T-helper 9 cell (primary cell): ENCODE measurements around the gene PWP1.
"Not testable (repeated sequence)": the region's sequence is repeated elsewhere in the genome, so short reads cannot be mapped to it uniquely, and the experiment has no call there.

ENCODE experiments used
- DNase-seq: peaks from one replicate; pipeline ENCODE4 v3.0.0-alpha.2; 2020

The PWP1 gene

GRCh38 chr12:107668320-107669098 lies 17.1 kb upstream of the PWP1 start:
- no peak for DNase-seq

DNA sequence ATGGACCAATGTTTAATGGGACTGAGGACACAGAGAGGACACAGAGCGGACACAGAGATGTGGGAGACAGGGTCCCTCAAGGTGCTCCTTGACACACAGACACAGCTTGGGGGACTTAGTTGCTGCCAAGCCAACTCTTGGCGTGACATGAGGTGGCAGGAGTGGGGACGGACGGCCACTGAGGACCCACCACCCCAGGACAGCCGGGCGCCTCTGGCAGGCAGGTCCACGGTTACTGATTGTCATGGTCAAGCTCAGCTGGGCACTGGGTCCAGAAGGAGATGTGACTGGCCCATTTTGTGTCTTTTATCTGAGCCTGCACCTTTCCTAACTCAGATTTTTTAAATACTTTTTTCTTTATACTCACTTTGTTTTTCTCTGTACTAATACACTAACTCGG lies 15.7 kb upstream of the PWP1 start:
- no peak for DNase-seq

- DNase-seq, result no peak
Observed at GRCh38 chr12:107670999-107671643, 14.5 kb upstream of the PWP1 start.

DNA sequence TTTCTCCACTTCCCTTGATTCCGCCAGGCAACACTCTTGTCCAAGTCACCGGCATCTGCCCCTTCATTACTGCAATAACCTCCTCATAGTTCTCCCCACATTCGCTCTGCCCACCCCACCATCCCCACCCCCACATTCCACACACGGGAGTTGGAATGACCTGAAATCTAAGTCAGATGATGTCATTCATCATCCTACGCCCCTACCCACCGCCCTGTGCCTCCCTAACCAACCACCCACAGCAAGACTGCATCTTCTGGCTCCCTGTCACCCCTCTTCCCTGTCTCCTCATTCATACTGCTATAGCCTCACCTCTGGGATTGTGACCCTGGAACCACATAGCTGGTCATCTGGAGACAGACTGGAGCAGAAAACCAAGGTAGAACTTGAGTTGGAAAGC lies 7.9 kb upstream of the PWP1 start:
- DNase-seq, result no peak

GRCh38 chr12:107679336-107679735 lies 6.3 kb upstream of the PWP1 start:
- DNase-seq, result no peak

- DNase-seq, result no peak
Observed at GRCh38 chr12:107681455-107681835, 4.2 kb upstream of the PWP1 start.

DNA sequence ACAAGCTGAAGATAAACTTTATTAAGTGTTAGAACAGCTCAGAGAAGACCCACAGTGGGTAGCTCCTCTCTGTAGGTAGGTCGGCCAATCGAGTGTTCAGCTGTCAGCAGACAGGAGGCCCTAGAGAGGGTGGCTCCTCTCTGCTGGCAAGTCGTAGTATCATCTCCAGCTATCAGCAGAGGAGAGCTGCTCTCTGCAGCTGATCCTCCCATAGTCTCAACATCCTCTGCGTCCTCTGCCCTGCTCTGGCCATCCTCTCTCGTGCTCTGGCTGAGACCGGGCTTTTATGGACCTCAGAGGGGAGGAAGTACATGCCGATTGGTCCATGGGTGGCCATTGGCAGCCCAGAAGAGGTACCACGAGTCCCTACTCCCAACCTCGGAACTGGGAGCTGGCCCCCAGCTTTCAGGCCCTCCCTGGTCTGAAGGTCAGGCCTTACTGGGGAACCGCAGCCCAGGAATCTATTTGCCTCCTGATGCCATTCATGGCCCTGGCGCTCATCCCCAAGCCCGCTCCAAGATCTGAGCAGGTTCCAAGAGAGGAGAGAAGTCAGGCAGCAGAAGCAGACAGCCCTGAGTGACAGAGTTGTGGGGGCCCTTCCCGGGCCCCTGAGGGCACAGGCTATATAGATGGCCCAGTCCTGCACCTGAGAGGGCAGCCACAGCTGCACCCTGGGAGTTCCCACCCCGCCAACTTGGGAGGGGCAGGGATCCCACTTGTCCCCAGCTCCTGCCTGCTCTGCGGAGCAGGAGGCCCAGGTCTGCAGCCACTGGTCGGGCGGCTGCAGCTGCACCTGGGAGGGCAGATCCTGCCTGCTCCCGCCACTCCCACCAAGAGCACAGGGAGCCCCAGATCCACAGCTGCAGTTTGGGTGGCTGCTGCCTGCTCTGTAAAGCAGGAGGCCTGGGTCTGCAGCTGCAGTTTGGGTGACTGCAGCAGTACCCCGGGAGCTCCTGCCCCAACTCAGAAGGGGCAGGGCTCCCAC lies 3.5 kb upstream of the PWP1 start:
- DNase-seq, result no peak

DNA sequence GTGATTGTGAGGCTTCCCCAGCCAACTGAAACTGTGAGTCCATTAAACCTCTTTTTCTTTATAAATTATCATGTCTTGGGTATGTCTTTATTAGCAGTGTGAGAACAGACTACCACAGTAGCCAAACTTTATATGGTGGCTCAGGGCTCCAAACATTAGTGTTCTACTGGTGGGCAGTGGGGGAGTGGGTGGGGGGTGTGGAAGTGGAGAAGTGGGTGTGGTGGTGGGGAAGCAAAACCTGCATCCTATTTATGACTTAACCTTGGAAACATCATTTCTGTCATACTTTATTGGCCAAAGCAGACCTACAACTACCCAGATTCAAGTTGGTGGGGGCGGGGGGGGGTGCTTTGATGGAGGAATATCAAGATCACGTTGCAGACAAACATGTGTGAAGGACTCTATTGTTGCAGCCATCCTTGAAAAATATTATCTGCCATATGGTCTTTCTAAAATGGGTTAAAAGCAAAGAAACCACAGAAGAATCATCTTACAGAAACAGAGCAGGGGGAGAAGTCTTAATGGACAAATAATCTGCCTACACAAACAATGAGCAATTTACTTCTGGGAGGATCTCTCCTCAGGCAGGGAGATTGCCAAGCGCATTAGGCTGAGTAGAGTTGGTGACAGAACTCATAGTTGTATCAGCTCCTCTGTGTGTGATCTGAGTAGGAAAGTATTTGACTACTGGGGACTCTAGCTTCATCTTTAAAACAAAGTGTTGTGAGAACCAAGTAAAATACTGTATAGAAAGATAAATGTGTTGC lies 1.4 kb upstream of the PWP1 start:
- DNase-seq, result no peak

DNA sequence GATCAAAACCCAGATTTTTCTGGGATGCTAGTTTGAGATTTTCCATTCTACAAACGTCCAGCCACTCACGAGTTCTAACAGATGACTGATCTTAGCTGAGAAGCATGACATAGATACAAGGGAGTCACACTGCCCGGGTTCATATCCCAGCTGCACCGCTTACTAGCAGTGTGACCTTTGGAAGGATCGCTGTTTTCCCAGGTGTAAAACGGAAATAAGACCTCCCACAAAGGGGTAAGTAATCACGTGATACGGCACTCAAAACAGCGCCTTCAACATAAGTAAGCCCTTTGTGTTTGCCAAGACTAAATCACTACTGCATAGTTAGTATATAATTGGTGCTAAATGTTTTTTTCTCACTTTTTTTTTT lies 624 bp upstream of the PWP1 start:
- no peak for DNase-seq

DNA sequence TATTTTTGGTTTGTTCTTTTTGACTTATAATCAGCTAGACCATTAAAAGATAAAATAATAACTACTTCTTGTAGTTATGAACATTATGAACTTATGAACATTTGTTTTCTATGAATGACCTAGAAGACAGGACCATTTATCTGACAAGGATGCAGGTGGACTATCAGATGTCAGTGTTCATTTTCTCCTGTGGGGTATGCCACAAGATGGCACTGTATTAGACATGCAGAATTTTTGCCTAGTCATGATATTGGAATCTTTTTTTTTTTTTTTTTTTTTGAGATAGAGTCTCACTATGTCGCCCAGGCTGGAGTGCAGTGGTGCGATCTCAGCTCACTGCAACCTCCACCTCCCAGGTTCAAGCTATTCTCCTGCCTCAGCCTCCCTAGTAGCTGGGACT lies 10.2 kb downstream of the PWP1 start:
- not testable (repeated sequence) for DNase-seq

DNA sequence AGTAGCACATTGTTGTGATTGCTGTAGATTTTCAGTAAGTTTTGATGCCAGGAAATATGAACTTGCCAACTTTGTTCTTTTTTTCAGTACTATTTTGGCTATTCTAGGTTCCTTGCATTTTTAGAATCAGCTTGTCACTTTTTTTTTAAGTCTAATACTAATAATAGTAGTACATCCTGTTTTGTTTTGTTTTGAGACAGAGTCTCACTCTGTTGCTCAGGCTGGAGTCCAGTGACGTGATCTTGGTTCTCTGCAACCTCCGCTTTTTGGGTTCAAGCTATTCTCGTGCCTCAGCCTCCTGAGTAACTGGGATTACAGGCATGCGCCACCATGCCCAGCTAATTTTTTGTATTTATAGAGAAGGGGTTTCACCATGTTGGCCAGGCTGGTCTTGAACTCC lies 16.5 kb downstream of the PWP1 start:
- no peak for DNase-seq

DNA sequence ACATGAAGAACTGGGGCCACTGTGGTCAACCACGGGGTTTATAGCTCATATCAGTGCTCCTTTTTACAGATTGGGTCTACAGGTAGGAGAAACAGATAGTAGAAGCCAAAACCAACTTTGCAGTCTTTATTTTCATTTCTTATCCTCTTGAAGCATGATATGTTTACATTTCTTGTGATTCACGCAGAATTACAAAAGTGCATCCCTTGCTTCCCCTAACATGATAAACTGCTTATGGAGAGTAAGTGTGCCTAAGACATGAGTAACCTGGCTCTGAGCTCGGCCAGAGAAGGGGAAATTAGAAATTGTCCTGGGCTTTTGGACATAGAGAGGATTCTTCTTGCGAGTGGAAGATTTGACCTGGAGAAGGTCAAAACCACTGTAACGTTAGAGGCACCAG lies 18.4 kb downstream of the PWP1 start:
- DNase-seq, result no peak

DNA sequence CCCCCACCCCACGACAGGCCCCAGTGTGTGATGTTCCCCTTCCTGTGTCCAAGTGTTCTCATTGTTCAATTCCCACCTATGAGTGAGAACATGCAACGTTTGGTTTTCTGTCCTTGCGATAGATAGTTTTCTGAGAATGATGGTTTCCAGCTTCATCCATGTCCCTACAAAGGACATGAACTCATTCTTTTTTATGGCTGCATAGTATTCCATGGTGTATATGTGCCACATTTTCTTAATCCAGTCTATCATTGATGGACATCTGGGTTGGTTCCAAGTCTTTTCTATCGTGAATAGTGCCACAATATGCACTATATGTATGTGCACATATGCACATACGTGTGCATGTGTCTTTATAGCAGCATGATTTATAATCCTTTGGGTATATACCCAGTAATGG lies 19.9 kb downstream of the PWP1 start:
- not testable (repeated sequence) for DNase-seq

DNA sequence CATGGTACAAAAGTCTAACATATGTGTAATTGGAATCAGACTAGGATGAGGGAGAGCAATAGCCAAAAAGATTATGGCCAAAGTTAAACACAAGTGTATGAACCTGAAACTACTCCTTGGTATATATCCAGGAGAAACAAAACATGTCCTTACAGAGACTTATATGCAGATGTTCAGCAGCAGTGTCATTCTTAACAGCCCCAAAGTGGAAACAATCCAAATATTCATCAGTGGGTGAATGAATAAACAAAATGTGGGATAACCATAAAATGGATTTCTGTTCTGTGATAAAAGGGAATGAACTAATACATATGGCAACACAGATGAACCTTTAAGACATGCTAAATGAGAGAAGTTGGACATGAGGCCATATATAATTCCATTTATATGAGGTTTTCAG lies 30.2 kb downstream of the PWP1 start:
- DNase-seq, result no peak

- no peak for DNase-seq
Observed at GRCh38 chr12:107718606-107719005, 33.0 kb downstream of the PWP1 start.

DNA sequence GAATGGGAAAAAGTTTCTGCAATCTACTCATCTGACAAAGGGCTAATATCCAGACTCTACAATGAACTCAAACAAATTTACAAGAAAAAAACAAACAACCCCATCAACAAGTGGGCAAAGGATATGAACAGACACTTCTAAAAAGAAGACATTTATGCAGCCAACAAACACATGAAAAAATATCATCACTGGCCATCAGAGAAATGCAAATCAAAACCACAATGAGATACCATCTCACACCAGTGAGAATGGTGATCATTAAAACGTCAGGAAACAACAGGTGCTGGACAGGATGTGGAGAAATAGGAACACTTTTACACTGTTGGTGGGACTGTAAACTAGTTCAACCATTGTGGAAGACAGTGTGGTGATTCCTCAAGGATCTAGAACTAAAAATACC lies 41.7 kb downstream of the PWP1 start:
- DNase-seq, result not testable (repeated sequence)

DNA sequence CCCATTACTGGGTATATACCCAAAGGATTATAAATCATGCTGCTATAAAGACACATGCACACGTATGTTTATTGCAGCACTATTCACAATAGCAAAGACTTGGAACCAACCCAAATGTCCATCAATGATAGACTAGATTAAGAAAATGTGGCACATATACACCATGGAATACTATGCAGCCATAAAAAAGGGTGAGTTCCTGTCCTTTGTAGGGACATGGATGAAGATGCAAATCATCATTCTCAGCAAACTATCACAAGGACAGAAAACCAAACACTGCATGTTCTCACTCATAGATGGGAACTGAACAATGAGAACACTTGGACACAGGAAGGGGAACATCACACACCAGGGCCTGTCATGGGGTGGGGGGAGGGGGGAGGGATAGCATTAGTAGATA lies 42.1 kb downstream of the PWP1 start:
- not testable (repeated sequence) for DNase-seq

- DNase-seq, result no peak
Observed at GRCh38 chr12:107730618-107731341, 45.2 kb downstream of the PWP1 start.

GRCh38 chr12:107731366-107731765 lies 45.8 kb downstream of the PWP1 start:
- no peak for DNase-seq

- no peak for DNase-seq
Observed at GRCh38 chr12:107732365-107732764, 46.8 kb downstream of the PWP1 start.

- no peak for DNase-seq
Observed at GRCh38 chr12:107734139-107734538, 48.5 kb downstream of the PWP1 start.

DNA sequence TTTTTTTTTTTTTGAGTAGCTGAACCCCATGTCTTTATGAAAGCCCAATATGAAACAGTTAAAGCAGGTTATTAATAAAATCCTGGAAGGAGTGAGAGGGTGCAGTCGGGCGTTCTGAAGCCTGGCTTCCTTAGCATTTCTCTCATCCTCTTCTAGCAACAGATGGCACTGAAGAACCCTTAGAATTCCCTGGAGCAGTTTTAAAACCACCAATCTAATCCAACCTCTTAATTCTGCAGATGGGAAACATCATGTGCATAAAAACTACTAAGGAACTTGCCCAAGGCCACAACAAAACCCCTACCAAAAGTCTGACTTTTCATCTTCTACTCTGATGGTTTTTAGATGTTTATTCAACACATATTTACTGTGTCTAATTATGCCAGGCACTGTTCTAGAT lies 50.2 kb downstream of the PWP1 start:
- no peak for DNase-seq
